HCT116 (cell line): ENCODE data around the gene CAMK2D. TPM values are rescaled to one million over a fixed set of nuclear protein-coding genes. Genes with fewer than 3 reads are reported as not detected.

Source experiments
- ATAC-seq: fragments of 200-7000 bp; cut with Tn5 transposase; 2 replicates; pipeline ENCODE4 v1.9.1; 2020; ENCODE audit warnings: mild to moderate bottlenecking, moderate library complexity
- BruUV-seq: library from RNA; stranded (reverse); fragments of 400-500 nt; replicated peaks from 2 replicates; lab custom pipeline; 2021; lab: Mats Ljungman, UMichigan
- CTCF ChIA-PET: fragments of 300-600 bp; sonication (Branson Sonifier 250); formaldehyde crosslinking; loops from one replicate; lab custom pipeline; 2021; ENCODE audit warnings: antibody characterized with exemption; lab: Charles Lee
- POLR2A ChIA-PET: fragments of 300-600, 350-600 bp; sonication (Branson Sonifier 250); formaldehyde crosslinking; loops from one replicate; lab custom pipeline; 2021; ENCODE audit warnings: antibody characterized with exemption; lab: Charles Lee
- RAD21 ChIA-PET, 2 experiments: fragments of 300-600 bp; sonication (Branson Sonifier 250); formaldehyde crosslinking; loops; one replicate each; lab custom pipeline; 2023; ENCODE audit warnings: low total read pairs in 2 of 2; ENCODE audit not compliant: uncharacterized antibody in 2 of 2, unreplicated experiment in 2 of 2, low non-redundant PET in 1 of 2; lab: Charles Lee
- DNase-seq: peaks from one replicate; pipeline ENCODE4 v3.0.0-alpha.2; 2010; ENCODE audit warnings: low read depth, low spot score
- H2AFZ ChIP-seq: fragments of 200-600 bp; shearing (Covaris generic), sonication (generic); 2 replicates; pipeline ENCODE4 v1.6.1; 2017; ENCODE audit warnings: low read depth, mixed run types, mixed read lengths, antibody characterized with exemption, low read length; ENCODE audit not compliant: poor library complexity, severe bottlenecking
- H3K27ac ChIP-seq: 2 replicates; pipeline ENCODE4 v1.5.1; 2012; ENCODE audit warnings: low read depth, low read length
- H3K27me3 ChIP-seq: fragments of 200-600 bp; sonication (generic); 2 replicates; pipeline ENCODE4 v1.6.1; 2016; ENCODE audit warnings: mixed run types, low read length, mixed read lengths; ENCODE audit not compliant: insufficient read depth
- H3K36me3 ChIP-seq, 2 experiments: fragments of 200-500 bp in 1 of 2; fragments of 200-600 bp in 1 of 2; sonication (Bioruptor generic) in 1 of 2; sonication (generic) in 1 of 2; 2 replicates each; pipeline versions ENCODE4 v1.5.1 to v1.6.1; 2014 to 2016; ENCODE audit warnings: low read length in 2 of 2, inconsistent platforms in 1 of 2, mixed read lengths in 1 of 2, mixed run types in 1 of 2; ENCODE audit not compliant: insufficient read depth in 2 of 2, control insufficient read depth in 1 of 2
- H3K4me1 ChIP-seq, 2 experiments: fragments of 200-600 bp in 1 of 2; sonication (generic) in 1 of 2; 2 replicates each; pipeline versions ENCODE4 v1.5.1 to v1.6.1; 2012 to 2017; ENCODE audit warnings: low read length in 2 of 2, inconsistent platforms in 1 of 2, mild to moderate bottlenecking in 1 of 2, mixed read lengths in 1 of 2, mixed run types in 1 of 2, moderate library complexity in 1 of 2; ENCODE audit not compliant: insufficient read depth in 2 of 2, control insufficient read depth in 1 of 2
- H3K4me2 ChIP-seq: fragments of 200-600 bp; sonication (generic); 2 replicates; pipeline ENCODE4 v1.6.1; 2017; ENCODE audit warnings: mixed run types, low read length, mixed read lengths
- H3K4me3 ChIP-seq, 2 experiments: fragments of 200-600 bp in 1 of 2; sonication (generic) in 1 of 2; replicated peaks in 1 of 2; 2 replicates each; pipeline ENCODE4 v1.5.1; 2011 to 2016; ENCODE audit warnings: low read length in 2 of 2, control low read depth in 1 of 2, low read depth in 1 of 2, mild to moderate bottlenecking in 1 of 2, mixed read lengths in 1 of 2, mixed run types in 1 of 2
- H3K79me2 ChIP-seq: fragments of 200-600 bp; sonication (generic); 2 replicates; pipeline ENCODE4 v1.6.1; 2017; ENCODE audit warnings: mild to moderate bottlenecking, mixed run types, low read length, moderate library complexity, mixed read lengths; ENCODE audit not compliant: insufficient read depth
- H3K9ac ChIP-seq: fragments of 200-600 bp; sonication (generic); 2 replicates; pipeline ENCODE4 v1.6.1; 2016; ENCODE audit warnings: low read length, mixed read lengths
- H3K9me2 ChIP-seq: fragments of 200-600 bp; sonication (generic), shearing (Covaris generic); 2 replicates; pipeline ENCODE4 v1.6.1; 2017; ENCODE audit warnings: mixed run types, mild to moderate bottlenecking, moderate library complexity; ENCODE audit not compliant: insufficient read depth
- H3K9me3 ChIP-seq, 2 experiments: fragments of 200-500 bp in 1 of 2; fragments of 200-600 bp in 1 of 2; sonication (Bioruptor generic) in 1 of 2; sonication (generic) in 1 of 2; 2 replicates each; pipeline ENCODE4 v1.6.1; 2014 to 2017; ENCODE audit warnings: low read length in 2 of 2, mixed read lengths in 2 of 2, inconsistent platforms in 1 of 2, low read depth in 1 of 2, mild to moderate bottlenecking in 1 of 2, mixed run types in 1 of 2, moderate library complexity in 1 of 2; ENCODE audit not compliant: control insufficient read depth in 1 of 2, insufficient read depth in 1 of 2
- H4K20me1 ChIP-seq: fragments of 200-600 bp; sonication (generic), shearing (Covaris generic); 2 replicates; pipeline ENCODE4 v1.6.1; 2017; ENCODE audit warnings: mixed run types, mild to moderate bottlenecking, moderate library complexity; ENCODE audit not compliant: insufficient read depth
- CEBPB ChIP-seq: IDR thresholded peaks from 2 replicates; pipeline ENCODE4 v1.6.1; 2012; ENCODE audit warnings: low read depth
- EZH2 ChIP-seq: fragments of 200-600 bp; sonication (generic); IDR thresholded peaks from 2 replicates; pipeline ENCODE4 v1.6.1; 2017; ENCODE audit warnings: antibody characterized with exemption, mixed run types
- FOSL1 ChIP-seq: IDR thresholded peaks from 2 replicates; pipeline ENCODE4 v1.6.1; 2012; ENCODE audit warnings: low read depth
- JUND ChIP-seq: IDR thresholded peaks from 2 replicates; pipeline ENCODE4 v1.6.1; 2012
- POLR2A ChIP-seq: IDR thresholded peaks from 2 replicates; pipeline ENCODE4 v1.7.0; 2011; ENCODE audit warnings: borderline replicate concordance; ENCODE audit not compliant: insufficient read depth, insufficient read length; ENCODE audit errors: extremely low read depth
- POLR2AphosphoS5 ChIP-seq: IDR thresholded peaks from 2 replicates; pipeline ENCODE4 v1.6.1; 2011; ENCODE audit warnings: mild to moderate bottlenecking, low read depth, low read length, moderate library complexity
- RAD21 ChIP-seq: IDR thresholded peaks from 2 replicates; pipeline ENCODE4 v1.6.1; 2012; ENCODE audit warnings: low read depth, mild to moderate bottlenecking
- SP1 ChIP-seq: IDR thresholded peaks from 2 replicates; pipeline ENCODE4 v1.6.1; 2012; ENCODE audit warnings: low read depth
- ZFX ChIP-seq: fragments of 450-650 bp; IDR thresholded peaks from 2 replicates; pipeline ENCODE4 v1.6.1; 2017
- intact Hi-C: fragments of 100-400 bp; cut with micrococcal nuclease; formaldehyde crosslinking; loops from 2 replicates; pipeline ENCODE4 v1.10.0; 2022
- total RNA-seq: library from RNA; stranded (reverse); gene quantifications from one replicate; pipeline ENCODE4 v1.2.1, GENCODE V29; 2021; ENCODE audit not compliant: unreplicated experiment

The CAMK2D gene
- total RNA-seq, 1 experiment from 2014 or later, result 67.0 TPM

GRCh38 chr4:113634081-113634969, 127.2 kb downstream of the CAMK2D start:
- Histone ChIP-seq H4K20me1 (no peaks in the 10 kb centered on the region), H3K27ac (no peak overlapping the region), H3K27me3 (no peaks in the 10 kb centered on the region), H3K9me2 (no peaks in the 10 kb centered on the region), H3K4me1 (peaks cover 13 to 15% of the 10 kb centered on the region in 2 experiments; a peak in 3 of 4 replicates), H2AFZ (no peak overlapping the region), H3K9ac (no peak overlapping the region), H3K36me3 (no peaks in the 10 kb centered on the region), H3K9me3 (no peaks in the 10 kb centered on the region), H3K4me3 (no peak overlapping the region), H3K79me2 (no peaks in the 10 kb centered on the region), H3K4me2 (no peak overlapping the region)
- intact Hi-C loops, result no loop called here
- ChIA-PET CTCF (no interaction called here), POLR2A (no interaction called here), RAD21 (no interaction called here)
- no peak for ATAC-seq
- no TSS peak for BruUV-seq
- TF ChIP-seq JUND (no peak), SP1 (no peak), CEBPB (no peak), ZFX (no peak), FOSL1 (no peak), RAD21 (no peak), EZH2 (no peak)
- no peak for DNase-seq

DNA sequence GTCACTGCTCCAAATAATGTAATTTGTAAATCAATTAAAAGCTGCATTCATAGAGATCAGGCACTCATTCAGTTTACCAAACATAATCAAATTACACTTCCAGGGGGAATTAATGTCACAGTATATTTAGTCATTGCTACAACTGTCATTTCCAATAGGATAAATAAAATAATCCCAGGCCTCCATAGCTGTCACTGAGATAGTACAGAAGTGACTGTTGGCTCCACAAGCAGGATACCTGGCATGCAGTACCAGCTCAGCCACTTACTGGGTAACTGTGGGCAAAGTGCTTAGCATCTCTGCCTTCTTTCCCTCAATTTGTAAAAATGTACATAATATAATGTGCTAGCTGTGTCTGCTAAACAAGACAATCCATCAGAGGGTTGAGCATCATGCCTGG, 128.1 kb downstream of the CAMK2D start:
- BruUV-seq, result no TSS peak
- ChIA-PET RAD21 (interaction anchor here in 1 of 2 experiments (0.6 kb wide), 1 partner anchor 240 kb away, joined by 3 read pairs; no protein-coding TSS in a partner anchor), CTCF (no interaction called here), POLR2A (no interaction called here)
- no peak for DNase-seq
- no peak for TF ChIP-seq SP1
- no peak for TF ChIP-seq EZH2
- no peak for TF ChIP-seq POLR2A
- no peak for TF ChIP-seq POLR2AphosphoS5
- no peak for TF ChIP-seq JUND
- H3K4me2 ChIP-seq, result no peak overlapping the region
- H3K27me3 ChIP-seq, result no peaks in the 10 kb centered on the region
- no peaks in the 10 kb centered on the region for H3K36me3 ChIP-seq
- H3K4me3 ChIP-seq, result no peak overlapping the region
- no peak overlapping the region for H2AFZ ChIP-seq
- no peaks in the 10 kb centered on the region for H3K9me3 ChIP-seq
- H3K27ac ChIP-seq, result no peak overlapping the region
- peaks cover 13 to 14% of the 10 kb centered on the region in 2 experiments; a peak in 3 of 4 replicates for H3K4me1 ChIP-seq
- no peaks in the 10 kb centered on the region for H4K20me1 ChIP-seq
- no peak overlapping the region for H3K9ac ChIP-seq
- no peak for ATAC-seq
- intact Hi-C loops, result no loop called here
- no peaks in the 10 kb centered on the region for H3K9me2 ChIP-seq
- no peaks in the 10 kb centered on the region for H3K79me2 ChIP-seq
